GM04504 (cell line): ENCODE data around the gene SPON1.
"Not testable (repeated sequence)": the region's sequence is repeated elsewhere in the genome, so short reads cannot be mapped to it uniquely, and the experiment has no call there.

Source experiments
- DNase-seq: peaks from one replicate; pipeline ENCODE4 v3.0.0-alpha.2; 2012; ENCODE audit warnings: low read depth

Gene SPON1

DNA sequence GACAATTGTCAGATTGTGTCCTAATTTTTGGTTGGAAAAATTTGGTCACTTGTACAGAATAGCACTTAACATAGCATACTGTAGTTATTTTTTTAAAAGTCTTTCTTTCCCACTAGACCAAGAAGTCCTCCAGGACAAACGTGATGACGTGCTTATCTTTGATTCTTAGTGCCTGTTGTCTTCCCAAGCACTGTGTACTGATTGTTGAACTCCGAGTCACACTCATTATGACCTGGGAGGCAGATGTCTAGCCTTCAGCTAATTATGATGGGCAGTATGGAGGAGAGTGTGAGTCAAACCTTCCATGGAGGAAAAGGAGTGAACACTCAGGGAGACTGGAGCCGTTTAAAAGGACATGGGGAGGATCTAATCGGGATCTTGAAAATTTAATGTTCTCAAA, 119.8 kb downstream of the SPON1 start:
- no peak for DNase-seq

DNA sequence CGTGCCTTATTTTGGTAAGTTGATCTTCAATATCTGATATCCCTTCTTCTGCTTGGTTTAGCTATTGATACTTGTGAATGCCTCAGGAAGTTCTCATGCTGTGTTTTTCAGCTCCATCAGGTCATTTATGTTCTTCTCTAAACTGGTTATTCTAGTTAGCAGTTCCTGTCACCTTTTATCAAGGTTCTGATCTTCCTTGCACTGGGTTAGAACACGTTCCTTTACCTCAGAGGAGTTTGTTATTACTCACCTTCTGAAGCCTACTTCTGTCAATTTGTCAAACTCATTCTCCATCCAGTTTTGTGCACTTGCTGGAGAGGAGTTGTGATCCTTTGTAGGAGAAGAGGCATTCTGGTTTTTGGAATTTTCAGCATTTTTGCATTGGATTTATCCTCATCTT, 126.3 kb downstream of the SPON1 start:
- DNase-seq = not testable (repeated sequence)

DNA sequence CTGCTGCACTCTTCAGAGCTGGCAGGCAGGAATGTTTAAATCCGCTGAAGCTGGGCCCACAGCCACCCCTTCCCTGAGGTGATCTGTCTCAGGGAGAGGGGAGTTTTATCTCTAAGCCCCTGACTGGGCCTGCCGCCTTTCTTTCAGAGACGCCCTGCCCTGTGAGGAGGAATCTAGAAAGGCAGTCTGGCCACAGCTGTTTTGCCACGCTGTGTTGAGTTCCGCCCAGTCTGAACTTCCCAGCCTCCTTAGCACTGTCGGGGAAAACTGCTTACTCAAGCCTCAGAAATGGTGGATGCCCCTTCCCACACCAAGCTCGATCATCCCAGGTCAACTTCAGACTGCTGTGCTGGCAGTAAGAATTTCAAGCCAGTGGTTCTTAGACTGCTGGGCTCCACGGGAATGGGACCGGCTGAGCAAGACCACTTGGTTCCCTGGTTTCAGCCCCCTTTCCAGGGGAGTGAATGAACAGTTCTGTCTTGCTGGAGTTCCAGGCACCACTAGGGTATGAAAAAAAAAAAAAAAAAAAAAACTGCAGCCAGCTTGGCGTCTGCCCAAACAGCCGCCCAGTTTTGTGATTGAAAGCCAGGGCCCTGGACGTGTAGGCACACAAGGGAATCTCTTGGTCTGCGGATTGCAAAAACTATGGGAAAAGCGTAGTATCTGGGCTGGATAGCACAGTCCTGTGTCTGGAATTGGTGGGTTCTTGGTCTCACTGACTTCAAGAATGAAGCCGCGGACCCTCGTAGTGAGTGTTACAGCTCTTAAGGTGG, 127.4 kb downstream of the SPON1 start:
- no peak for DNase-seq

- not testable (repeated sequence) for DNase-seq
Measured at GRCh38 chr11:14090631-14091030, 128.1 kb downstream of the SPON1 start.

GRCh38 chr11:14093065-14093464, 130.5 kb downstream of the SPON1 start:
- DNase-seq = no peak

DNA sequence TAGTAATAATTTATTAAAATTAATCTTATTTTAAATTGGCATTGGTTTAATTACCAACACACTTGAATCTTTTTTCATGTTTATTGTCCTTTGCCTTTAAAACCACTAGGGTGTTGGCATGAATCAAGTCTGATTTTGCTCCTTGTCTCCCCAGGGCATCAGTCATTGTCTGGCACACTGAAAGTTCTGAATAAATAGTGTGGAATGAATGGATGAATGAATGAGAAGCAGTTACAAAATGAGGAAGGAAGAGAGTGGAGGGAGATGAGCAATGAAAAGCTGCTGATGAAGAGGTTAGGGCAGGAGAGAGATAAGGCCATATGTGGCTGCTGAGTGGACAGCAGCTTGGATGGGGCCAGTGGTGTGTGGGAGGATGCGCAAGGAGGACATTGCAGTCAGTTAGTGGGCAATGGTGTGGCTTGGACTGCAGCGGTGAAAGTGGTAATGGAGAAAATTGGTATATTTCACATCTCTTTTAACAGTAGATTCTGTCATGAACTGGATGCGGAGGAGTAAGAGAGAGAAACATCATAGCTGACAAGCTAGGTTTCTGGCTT, 132.0 kb downstream of the SPON1 start:
- no peak for DNase-seq

DNA sequence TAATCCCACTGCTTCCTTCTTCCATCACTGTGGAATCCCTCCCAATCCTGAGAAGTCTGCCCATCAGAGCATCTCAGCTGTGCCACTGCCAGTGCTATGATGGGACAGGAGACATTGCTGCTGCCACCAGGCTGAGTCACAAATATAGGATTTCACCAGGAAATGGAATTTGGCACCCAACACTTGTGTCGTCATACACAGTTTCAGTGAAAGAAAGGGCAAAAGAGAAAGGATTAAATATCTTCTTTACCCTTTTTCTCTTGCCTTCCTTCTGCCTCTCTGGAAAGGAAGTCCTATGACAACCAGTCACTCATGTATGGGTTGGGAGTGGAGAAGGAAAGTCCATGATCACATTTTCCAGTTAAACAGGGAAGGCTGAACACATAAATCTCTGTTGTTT, 133.4 kb downstream of the SPON1 start:
- DNase-seq = no peak

GRCh38 chr11:14096606-14097005, 134.1 kb downstream of the SPON1 start:
- DNase-seq = no peak

- no peak for DNase-seq
Measured at GRCh38 chr11:14101388-14101787, 138.9 kb downstream of the SPON1 start.

DNA sequence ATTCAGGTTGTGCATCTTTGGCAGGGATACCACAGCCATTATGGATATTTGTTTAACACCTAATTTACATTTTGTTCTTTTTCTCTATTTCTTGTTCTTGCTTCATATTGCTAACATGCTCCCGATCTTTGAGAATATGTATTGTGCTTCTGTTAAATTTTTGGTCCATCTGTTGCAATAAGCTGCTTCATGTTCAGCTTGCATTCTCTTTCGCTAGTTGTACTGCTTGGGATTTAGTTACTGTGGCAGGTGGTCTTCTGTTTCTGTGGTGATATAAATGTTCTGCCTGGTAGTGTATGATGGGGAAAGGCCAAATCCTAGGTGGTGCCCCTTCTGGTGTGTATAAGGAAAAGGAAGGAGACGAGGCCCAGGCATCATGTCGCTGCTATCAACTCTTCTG, 140.2 kb downstream of the SPON1 start:
- DNase-seq = no peak

DNA sequence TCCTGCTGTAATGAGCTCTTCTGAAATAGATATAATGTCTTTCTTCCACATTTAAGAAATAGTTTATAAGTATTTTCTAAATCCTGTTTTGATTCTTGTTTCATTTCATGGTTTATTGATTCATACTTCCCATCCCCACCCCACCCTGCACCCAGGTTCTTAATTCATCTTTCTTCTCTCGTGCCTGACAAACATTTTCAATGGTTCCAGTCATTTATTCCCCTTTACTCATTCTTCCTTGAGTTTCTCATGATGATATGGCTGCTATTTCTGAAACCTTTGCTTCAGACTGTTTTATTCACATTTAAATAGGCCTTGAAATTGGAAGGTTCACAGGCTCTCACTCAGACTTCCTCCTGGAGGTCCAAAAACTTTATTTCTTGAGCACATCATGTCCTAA, 142.9 kb downstream of the SPON1 start:
- no peak for DNase-seq

DNA sequence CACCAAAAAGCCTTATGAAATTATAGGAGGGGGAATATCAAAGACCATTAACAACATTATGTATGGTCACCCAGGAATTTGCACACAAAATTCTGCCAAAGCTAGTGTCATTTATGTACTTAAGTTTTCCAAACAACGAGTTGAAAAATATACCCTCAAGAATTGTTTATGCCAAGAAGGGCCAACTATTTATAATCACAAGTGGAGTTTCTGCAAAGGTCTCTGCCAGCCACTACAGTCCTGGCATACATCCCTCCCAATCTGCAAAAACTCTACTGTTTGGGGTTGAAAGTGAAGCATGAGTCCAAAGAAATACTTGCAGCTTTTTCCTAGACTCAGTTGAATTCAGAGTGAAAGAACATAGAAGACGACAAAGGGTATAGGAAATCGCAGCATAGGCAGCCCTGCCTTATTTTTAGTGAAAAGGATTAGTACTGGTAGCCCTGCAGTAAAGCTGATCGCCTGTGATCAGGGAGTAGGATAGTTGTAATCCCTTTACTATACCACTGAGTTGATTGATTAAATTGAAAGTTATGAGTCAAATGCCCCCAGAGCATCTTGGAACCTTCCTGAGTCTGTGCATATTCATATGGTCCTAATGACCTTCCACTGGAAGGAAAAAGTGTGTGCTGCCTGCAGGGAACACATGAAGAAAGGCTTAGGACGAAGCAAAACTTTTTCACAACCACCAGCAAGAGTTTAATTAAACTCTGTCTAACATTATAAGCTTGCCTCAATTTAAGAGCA, 144.0 kb downstream of the SPON1 start:
- DNase-seq = no peak

GRCh38 chr11:14107050-14107430, 144.5 kb downstream of the SPON1 start:
- no peak for DNase-seq

GRCh38 chr11:14109742-14110141, 147.2 kb downstream of the SPON1 start:
- DNase-seq = no peak

DNA sequence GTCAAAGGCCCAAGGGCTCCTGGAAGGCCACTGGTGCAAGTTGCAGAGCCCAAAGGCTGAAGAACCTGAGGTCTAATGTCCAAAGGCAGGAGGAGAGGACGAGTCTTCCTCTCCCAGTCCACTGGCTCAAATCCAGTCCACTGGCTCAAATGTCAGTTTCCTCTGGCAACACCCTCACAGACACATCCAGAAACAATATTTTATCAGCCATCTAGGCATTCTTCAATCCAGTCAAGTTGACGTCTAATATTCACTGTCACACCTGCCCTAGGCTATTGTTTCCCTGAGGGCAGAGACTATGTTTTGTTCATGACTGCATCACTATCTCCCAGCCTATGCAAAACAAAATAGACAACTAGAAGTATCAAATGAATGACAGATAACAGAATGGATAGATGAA, 148.1 kb downstream of the SPON1 start:
- no peak for DNase-seq

- no peak for DNase-seq
Measured at GRCh38 chr11:14111496-14111895, 149.0 kb downstream of the SPON1 start.

- no peak for DNase-seq
Measured at GRCh38 chr11:14112721-14113120, 150.2 kb downstream of the SPON1 start.

- no peak for DNase-seq
Measured at GRCh38 chr11:14114269-14114668, 151.7 kb downstream of the SPON1 start.

DNA sequence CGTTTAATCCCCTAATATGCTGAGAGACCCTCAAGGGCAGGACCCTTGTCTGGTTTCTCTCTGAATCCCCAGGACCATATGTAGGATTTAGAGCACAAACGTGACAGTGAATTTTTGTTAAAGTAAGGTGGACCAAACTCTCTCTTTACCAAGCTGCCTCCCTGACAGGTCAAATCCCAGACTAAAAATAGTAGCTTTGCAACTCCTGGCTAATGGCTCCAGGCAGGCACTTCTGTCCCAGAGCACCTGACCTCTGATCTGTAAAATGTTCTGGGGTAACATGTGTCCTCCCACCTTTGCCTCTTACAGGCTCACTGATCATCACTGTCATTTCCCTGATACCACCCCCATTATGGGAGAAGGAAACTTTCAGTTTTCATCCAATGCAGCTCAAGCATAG, 152.3 kb downstream of the SPON1 start:
- no peak for DNase-seq

DNA sequence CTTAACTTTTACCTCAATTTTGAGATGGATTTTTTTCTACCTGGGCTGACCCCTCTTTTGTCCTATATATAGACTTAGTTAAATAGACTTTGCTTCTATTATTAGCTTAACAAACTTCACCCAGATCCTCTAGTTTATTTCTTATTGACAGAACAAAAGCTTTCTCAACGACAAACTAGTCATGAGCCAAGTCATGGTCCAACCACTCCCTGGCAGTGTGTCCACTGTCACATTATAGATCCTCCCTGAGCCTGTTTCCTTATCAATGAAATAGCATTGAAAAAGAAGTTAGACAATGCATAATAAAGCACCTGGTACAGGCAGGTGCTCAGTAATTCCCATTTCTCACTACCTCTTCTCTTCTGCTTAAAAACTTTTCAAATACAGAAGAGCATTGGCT, 155.1 kb downstream of the SPON1 start:
- DNase-seq = no peak

GRCh38 chr11:14118072-14118471, 155.5 kb downstream of the SPON1 start:
- DNase-seq = no peak

DNA sequence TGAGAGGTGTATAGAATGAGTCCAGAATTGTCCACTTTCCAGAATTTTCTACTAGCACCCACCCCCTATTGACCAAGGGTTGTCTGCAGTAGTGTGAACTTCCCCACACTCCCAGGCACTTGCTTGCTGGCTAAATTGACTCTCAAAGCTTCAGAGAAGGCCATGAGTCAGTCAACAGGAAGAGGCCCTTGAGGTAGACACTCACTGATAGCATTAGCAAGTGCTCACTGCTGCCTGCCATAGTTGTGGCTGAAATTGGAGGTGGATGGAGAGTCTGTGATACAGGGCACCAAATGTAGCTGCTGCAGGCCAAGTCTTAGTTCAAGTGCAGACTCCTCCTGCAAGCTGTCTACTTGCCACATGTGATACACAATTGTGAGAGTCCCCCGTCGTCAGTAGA, 156.8 kb downstream of the SPON1 start:
- DNase-seq = no peak

DNA sequence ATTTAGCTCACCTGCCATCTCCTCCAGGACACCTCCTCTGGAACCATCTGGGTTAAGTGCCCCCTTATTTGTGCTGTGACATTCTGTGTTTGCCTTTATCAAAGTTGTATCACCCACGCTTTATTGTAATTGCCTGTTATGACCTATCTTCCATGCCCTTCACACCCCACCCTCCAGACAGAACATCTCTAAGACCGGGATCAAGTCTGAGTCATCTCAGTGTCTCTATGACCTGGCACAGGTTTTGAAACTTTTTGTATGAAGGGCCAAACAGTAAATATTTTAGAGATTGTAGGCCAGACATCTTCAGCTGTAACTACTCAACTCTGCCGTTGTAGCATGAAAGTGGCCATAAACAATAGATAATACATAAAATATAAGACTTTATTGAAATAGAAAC, 161.8 kb downstream of the SPON1 start:
- DNase-seq = no peak
